Activated naive CD8-positive, alpha-beta T cell treated with anti-CD3 and anti-CD28 coated beads for 36 hours (primary cell): Measurements from ENCODE around the gene PPP1R11. TPM values are rescaled to one million over a fixed set of nuclear protein-coding genes. Genes with fewer than 3 reads are reported as not detected.

Experiments used
- DNase-seq: peaks from one replicate; pipeline ENCODE4 v3.0.0; 2021
- H3K27ac Mint-ChIP-seq: one replicate; pipeline ENCODE4 v1.8.0; 2022; ENCODE audit warnings: mild to moderate bottlenecking, moderate library complexity, mixed read lengths
- H3K27me3 Mint-ChIP-seq: one replicate; pipeline ENCODE4 v1.8.0; 2022; ENCODE audit warnings: mild to moderate bottlenecking, mixed read lengths
- H3K36me3 Mint-ChIP-seq: one replicate; pipeline ENCODE4 v1.8.0; 2021; ENCODE audit warnings: mild to moderate bottlenecking, mixed read lengths
- H3K4me1 Mint-ChIP-seq: one replicate; pipeline ENCODE4 v1.8.0; 2021; ENCODE audit warnings: mixed read lengths
- H3K4me3 Mint-ChIP-seq: one replicate; pipeline ENCODE4 v1.8.0; 2022; ENCODE audit warnings: mild to moderate bottlenecking, moderate library complexity, mixed read lengths
- H3K9me3 Mint-ChIP-seq: one replicate; pipeline ENCODE4 v1.8.0; 2022; ENCODE audit warnings: mixed read lengths
- total RNA-seq, 2 experiments: library from RNA; stranded (reverse); gene quantifications; one replicate each; pipeline ENCODE4 v1.2.3, GENCODE V29; 2021

PPP1R11 gene
- total RNA-seq, 2 experiments from 2014 or later: 37.4 to 39.8 TPM

DNA sequence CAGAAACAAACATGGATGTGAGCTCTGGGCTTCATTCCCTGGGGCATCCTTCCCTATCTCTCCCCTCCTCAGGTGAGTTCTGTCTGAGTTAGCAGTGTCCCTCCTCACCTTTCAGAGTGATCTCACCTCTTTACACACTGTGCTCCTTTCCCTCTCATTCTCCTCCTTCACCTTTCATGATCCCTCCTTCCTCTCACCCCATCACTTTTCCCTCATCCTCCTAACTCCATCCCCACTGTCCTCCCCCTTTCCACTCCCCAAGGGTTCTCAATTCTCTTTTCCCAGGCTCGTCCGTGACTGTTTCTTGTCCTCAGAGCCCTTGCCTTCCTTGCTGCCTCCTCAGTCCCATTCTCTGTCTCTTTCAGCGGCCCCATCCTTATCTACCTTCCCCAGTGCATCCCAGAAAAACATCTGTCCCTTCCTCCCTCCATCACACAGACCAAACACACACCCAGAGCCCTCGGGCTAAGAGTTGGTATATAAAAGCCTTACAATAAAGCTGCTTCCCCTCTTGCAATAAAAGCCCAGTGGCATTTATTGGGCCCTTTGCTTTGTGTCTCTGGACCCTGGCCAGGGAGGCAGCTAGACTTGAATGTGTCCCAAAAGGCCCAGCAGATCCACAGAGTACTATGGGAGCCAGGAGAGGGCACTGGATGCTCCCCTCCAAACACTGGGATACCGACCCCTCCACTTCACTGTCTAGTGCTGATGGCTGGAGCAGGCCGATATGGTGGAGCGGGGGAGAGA lies 6.7 kb downstream of the PPP1R11 start:
- peaks cover 29% of the 10 kb centered on the region for H3K36me3 Mint-ChIP-seq
- peaks cover 24% of the 10 kb centered on the region for H3K4me1 Mint-ChIP-seq
- peaks cover 69% of the 10 kb centered on the region for H3K27me3 Mint-ChIP-seq
- no peak for DNase-seq
- H3K4me3 Mint-ChIP-seq: no peak overlapping the region
- H3K9me3 Mint-ChIP-seq: no peaks in the 10 kb centered on the region
- no peak overlapping the region for H3K27ac Mint-ChIP-seq

GRCh38 chr6:30074331-30075093 lies 7.5 kb downstream of the PPP1R11 start:
- no peaks in the 10 kb centered on the region for H3K9me3 Mint-ChIP-seq
- H3K36me3 Mint-ChIP-seq: peaks cover 25% of the 10 kb centered on the region
- H3K4me1 Mint-ChIP-seq: peaks cover 24% of the 10 kb centered on the region
- H3K27me3 Mint-ChIP-seq: peaks cover 75% of the 10 kb centered on the region
- H3K27ac Mint-ChIP-seq: no peak overlapping the region
- DNase-seq: no peak
- peak overlapping the region; percentile 65 for H3K4me3 Mint-ChIP-seq

DNA sequence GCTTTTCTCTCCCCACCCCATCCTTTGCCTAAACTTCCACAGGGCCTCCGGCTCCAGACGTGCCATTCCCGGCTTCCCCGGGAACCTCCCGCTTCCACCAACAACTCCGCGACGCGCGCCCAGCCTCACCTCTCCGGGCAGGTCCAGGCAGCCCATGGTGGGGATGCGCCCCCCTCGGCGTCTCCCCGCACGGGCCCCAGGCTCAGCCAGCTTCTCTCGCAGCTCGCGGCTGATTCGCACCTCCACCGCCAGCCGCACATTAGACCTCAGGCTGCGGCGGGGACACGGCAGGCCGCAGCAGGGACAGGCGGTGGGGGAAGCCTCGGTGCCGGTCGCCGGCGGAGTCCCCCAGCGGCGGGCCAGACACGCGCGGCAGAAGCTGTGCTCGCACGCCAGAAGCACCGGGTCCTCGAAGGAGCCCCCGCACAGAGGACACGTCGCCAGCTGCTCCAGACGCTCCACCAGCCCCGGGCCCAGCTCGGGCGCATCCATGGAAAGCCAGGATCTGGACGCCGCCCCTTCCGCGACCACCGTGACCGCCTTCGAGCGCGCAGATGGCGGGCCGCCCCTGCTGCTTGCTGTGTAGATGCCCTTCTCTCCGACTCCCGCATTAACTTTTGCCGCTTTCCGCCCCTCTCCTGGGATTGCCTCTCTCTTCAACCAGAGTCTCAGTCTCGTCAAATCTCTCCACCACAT lies 8.2 kb downstream of the PPP1R11 start, which contains the start of gene RNF39:
TSS of gene RNF39 (minus strand) at position 676 of the 696 bp plus-strand sequence. CDS start at position 492, 184 bp downstream.
- Mint-ChIP-seq H3K27me3 (peaks cover 74% of the 10 kb centered on the region), H3K9me3 (no peaks in the 10 kb centered on the region), H3K27ac (no peak within 1 kb of the TSS), H3K4me3 (peak within 1 kb of the TSS; percentile 65), H3K4me1 (peaks cover 22% of the 10 kb centered on the region), H3K36me3 (peaks cover 18% of the 10 kb centered on the region)
- no peak for DNase-seq

- Mint-ChIP-seq H3K27ac (no peak overlapping the region), H3K9me3 (no peaks in the 10 kb centered on the region), H3K4me1 (peaks cover 15% of the 10 kb centered on the region), H3K27me3 (peaks cover 70% of the 10 kb centered on the region), H3K4me3 (peak overlapping the region; percentile 18), H3K36me3 (peaks cover 11% of the 10 kb centered on the region)
- DNase-seq: no peak
Observed at GRCh38 chr6:30075790-30076732, 9.1 kb downstream of the PPP1R11 start.

GRCh38 chr6:30077218-30077617 lies 10.2 kb downstream of the PPP1R11 start:
- no peak for DNase-seq
- peaks cover 13% of the 10 kb centered on the region for H3K4me1 Mint-ChIP-seq
- no peak overlapping the region for H3K27ac Mint-ChIP-seq
- peaks cover 3% of the 10 kb centered on the region for H3K36me3 Mint-ChIP-seq
- H3K27me3 Mint-ChIP-seq: peaks cover 60% of the 10 kb centered on the region
- H3K9me3 Mint-ChIP-seq: no peaks in the 10 kb centered on the region
- H3K4me3 Mint-ChIP-seq: no peak overlapping the region

DNA sequence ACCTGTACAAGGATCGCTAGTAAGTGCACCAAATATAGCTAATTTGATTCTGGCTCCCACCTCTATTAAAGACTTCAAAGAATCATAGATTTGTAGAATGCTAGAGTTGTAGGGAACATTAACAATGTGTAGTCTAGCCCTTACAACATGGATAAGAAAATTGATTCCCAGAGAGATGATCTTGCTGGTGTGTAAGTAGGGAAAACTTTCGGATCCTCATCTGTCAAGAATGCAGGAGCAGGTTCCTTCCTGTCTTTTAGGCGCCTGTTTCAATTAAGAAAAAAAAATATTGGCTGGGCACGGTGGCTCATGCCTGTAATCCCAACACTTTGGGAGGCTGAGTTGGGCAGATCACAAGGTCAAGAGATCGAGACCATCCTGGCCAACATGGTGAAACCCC lies 20.9 kb downstream of the PPP1R11 start:
- Mint-ChIP-seq H3K36me3 (peaks cover 4% of the 10 kb centered on the region), H3K27ac (no peak overlapping the region), H3K4me3 (no peak overlapping the region), H3K27me3 (peaks cover 57% of the 10 kb centered on the region), H3K9me3 (peaks cover 1% of the 10 kb centered on the region), H3K4me1 (no peaks in the 10 kb centered on the region)
- no peak for DNase-seq

GRCh38 chr6:30091577-30092381 lies 24.8 kb downstream of the PPP1R11 start:
- H3K4me1 Mint-ChIP-seq: no peaks in the 10 kb centered on the region
- H3K27me3 Mint-ChIP-seq: peaks cover 71% of the 10 kb centered on the region
- H3K36me3 Mint-ChIP-seq: no peaks in the 10 kb centered on the region
- DNase-seq: no peak
- H3K27ac Mint-ChIP-seq: no peak overlapping the region
- H3K9me3 Mint-ChIP-seq: no peaks in the 10 kb centered on the region
- H3K4me3 Mint-ChIP-seq: no peak overlapping the region

DNA sequence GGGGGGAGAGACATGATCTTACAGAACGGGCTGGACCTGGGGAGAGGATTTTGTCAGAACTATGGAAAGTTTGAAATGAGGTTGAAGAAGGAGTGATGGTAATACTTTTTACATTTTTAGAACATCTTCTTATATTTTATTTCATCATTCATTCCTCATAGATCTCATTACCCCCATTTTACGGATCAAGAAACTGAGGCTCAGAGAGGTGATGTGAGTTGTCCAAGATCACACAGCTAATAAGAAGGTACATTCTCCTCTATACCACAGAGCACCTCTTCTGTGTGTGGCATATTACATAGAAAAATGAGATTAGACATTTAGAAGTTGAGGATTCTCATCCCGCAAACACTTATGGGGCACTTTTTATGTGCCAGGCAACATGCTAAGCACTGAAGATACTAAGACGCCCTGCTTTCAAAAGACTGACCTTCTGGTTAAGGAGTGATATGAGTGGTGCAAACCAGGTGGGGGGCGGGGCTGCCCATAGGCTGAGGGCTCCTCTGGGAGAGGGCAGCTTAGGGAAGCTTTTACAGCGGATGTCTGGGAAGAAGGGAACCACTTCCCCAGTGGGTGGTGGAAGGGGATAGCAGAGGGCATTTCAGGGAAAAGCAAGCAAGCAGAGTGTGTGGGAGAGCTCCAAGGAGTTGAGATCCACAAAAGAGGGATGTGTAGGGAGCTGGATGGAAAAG lies 26.0 kb downstream of the PPP1R11 start:
- Mint-ChIP-seq H3K9me3 (no peaks in the 10 kb centered on the region), H3K27me3 (peaks cover 70% of the 10 kb centered on the region), H3K4me1 (peaks cover 4% of the 10 kb centered on the region), H3K36me3 (no peaks in the 10 kb centered on the region), H3K4me3 (no peak overlapping the region), H3K27ac (no peak overlapping the region)
- DNase-seq: no peak

- H3K36me3 Mint-ChIP-seq: no peaks in the 10 kb centered on the region
- H3K9me3 Mint-ChIP-seq: no peaks in the 10 kb centered on the region
- no peak for DNase-seq
- H3K27ac Mint-ChIP-seq: no peak overlapping the region
- H3K4me3 Mint-ChIP-seq: no peak overlapping the region
- peaks cover 72% of the 10 kb centered on the region for H3K27me3 Mint-ChIP-seq
- H3K4me1 Mint-ChIP-seq: peaks cover 10% of the 10 kb centered on the region
Observed at GRCh38 chr6:30093951-30094661, 27.1 kb downstream of the PPP1R11 start.

DNA sequence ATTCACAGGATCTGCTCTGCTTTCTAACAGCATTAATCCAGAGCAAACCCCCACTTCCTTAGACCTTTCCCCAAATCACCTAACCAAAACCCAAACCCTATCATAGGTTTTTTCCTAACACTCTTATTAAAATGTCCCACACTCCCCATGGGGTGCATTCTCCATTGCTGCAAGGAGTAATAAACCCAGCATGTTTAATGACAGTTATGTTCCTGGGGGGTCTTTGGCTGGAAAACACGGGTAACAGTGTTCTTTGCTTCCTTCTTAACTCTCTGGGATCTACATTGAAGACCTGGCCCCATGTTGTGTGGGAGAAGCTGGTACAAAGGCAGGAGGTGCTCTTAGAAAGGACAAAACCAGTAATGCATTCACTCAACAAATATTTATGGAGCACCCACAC lies 29.8 kb downstream of the PPP1R11 start:
- Mint-ChIP-seq H3K27ac (no peak overlapping the region), H3K4me3 (no peak overlapping the region), H3K4me1 (peaks cover 27% of the 10 kb centered on the region), H3K36me3 (no peaks in the 10 kb centered on the region), H3K9me3 (no peaks in the 10 kb centered on the region), H3K27me3 (peaks cover 76% of the 10 kb centered on the region)
- no peak for DNase-seq

DNA sequence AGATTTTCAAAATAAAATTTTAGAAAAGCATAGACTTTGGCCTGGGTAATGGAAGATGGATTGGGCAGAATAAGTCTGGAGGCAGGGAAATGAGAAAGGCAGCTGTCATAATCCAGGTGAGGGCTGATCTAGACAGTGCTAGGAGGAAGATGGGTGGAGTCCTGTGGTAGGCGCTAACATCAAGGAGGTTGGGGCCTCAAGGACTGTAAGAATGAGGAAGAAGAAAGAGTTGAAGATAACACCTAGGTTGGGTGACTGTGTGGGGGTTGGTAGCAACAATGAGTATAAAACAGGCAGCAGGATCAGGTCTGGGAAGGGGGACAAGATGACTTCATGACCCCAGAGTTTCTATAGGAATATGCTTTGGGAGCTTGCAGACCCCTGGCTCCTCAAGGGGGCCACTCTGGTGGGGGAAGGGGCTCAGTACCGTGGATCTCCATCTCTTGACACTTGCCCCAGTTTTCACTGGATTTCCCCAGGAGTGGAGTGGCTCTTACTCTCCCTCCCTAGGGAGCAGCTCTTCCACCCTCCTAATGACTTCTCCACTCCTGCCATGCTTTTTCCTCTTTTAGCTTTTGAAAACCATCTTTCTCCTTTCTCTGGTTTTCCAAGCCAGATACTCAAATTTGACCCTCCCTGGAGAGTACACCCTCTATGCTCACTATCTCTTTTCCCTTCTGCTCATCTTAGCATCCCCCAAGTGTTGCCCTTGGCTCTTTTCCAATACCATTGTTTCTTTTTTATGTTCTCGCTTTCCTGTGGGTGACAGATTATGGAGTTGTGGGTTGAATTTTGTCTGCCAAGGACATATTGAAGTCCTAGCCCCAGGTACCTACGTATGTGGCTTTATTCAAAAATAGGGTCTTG lies 31.1 kb downstream of the PPP1R11 start:
- Mint-ChIP-seq H3K9me3 (no peaks in the 10 kb centered on the region), H3K36me3 (no peaks in the 10 kb centered on the region), H3K27ac (no peak overlapping the region), H3K4me3 (no peak overlapping the region), H3K27me3 (peaks cover 67% of the 10 kb centered on the region), H3K4me1 (peaks cover 35% of the 10 kb centered on the region)
- no peak for DNase-seq

DNA sequence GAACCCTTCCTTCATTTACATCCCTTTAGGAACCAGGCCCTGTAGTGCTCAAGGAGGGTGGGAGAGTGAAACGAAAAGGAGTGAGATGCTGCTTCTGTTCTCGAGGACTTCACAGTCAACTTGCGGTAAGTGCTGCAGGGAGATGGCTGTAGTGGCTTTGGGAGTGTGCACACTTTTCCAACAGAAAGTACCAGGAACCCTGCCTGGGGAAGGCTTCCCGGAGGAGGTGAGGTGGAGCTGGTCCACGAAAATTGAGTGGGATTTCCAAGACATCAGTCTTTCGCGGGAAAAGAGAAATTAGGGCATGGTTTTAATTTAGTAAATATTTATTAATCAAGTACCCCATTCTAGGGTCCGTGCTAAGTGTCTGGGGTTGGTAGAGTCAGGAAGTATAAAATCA lies 33.2 kb downstream of the PPP1R11 start:
- no peak overlapping the region for H3K27ac Mint-ChIP-seq
- H3K36me3 Mint-ChIP-seq: no peaks in the 10 kb centered on the region
- DNase-seq: no peak
- peak overlapping the region; percentile 37 for H3K4me3 Mint-ChIP-seq
- peaks cover 69% of the 10 kb centered on the region for H3K27me3 Mint-ChIP-seq
- H3K4me1 Mint-ChIP-seq: peaks cover 42% of the 10 kb centered on the region
- no peaks in the 10 kb centered on the region for H3K9me3 Mint-ChIP-seq
